GM21367 (cell line): ENCODE results near the gene ARHGEF7.
"Not testable (repeated sequence)": the region's sequence is repeated elsewhere in the genome, so short reads cannot be mapped to it uniquely, and the experiment has no call there.

Source experiments
- ATAC-seq: cut with Tn5 transposase; IDR thresholded peaks from one replicate; pipeline ENCODE4 v1.9.1; 2021; ENCODE audit not compliant: unreplicated experiment

ARHGEF7 gene

DNA sequence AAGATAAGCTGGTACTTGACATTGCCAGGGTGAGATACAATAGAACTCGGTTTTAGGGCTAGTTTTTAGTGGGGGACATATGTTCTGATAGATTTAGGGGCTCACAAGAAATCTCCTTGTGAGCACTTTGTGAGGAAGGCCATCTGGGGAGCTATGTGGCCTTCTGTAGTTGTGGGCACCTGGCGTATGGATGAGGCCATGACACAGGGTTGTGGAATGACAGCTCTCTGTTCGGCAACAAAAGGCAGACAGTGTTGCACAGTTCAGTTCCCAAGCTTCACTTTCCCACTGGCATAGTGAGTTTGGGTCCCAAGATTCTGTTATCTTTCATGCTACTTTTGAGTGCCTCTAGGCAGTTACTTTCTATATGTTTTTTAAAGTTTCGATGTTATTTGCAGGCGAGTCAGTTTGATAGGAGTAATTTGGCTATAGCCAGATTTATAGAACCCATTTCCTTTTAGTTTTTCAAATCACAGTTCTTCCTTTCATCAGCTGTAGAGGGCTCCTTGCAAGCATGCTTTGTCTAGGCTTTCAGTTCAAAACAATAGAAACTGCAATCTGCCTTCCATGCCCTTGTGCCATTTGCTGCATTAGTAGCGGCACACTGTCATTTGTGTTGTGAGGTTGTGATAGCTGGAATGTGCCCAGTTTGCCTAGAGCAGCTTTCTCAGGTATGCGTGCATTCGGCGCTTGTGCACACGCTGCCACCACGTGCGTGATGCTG is 134.7 kb downstream of the ARHGEF7 start:
- no peak for ATAC-seq

DNA sequence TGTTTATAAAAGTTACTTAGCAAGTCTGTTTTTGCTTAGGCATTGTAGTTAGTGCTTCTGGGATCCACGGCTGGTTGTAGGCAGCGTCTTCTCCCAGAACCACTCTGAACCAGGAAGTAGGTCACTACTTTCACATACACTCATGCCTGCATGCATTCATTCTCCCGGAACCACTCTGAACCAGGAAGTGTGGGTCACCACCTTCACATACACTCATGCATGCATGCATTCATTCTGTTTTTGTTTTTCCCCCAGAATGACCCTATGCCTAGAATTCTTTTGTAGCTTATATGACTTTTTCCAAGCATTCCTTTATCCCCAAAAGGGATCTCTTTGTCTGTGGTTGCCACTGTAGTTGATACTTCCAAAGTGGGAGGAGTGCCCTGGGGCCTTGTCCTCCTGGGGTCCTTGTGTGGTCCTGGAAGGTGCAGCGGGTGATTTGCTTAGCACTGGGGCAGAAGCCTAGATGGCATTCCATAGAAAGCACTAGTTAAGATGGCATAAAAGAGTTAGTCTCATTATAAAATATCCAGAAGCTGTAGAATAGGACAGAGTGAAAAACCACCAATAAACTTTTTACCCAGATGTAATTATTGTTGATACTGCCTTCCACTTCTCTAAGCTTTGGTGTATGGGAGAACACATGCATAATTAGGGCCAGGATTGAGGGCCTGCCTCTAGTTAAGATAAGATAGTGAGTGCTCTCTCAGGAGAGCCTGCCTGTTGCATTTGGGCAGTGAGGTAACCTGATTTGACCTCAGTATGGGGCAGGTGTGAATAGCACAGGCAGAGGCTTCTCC is 136.7 kb downstream of the ARHGEF7 start:
- ATAC-seq, result no peak

- no peak for ATAC-seq
Measured at GRCh38 chr13:111252446-111253364, 137.6 kb downstream of the ARHGEF7 start.

- ATAC-seq, result no peak
Measured at GRCh38 chr13:111253365-111253872, 138.3 kb downstream of the ARHGEF7 start.

DNA sequence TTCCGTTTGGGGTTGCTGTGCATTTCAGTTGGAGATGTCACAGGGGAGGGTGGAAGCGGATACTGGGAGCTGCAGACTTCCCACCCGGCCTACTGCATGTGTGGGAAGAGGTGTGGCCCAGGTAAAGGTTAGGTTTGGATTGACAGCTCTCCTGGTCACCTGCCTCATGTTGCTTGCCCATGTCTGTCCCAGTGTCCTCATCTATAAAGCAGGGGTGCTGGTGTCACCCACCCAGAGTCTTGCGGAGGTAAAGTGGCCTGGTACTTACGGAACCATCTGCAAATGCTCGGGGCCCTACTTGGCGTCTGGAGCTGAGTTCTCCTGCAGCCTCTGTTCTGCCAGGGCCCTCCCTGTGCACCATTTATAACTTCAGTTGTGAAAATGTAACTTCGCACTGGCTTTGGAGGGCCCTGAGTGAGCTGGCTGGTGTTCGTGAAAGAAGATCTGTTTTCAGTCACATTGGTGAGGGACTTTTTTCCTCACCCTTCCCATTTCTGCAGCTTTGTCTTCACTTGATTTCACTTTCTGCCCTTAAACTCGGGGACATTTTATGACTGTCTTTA is 140.2 kb downstream of the ARHGEF7 start:
- ATAC-seq, result no peak

DNA sequence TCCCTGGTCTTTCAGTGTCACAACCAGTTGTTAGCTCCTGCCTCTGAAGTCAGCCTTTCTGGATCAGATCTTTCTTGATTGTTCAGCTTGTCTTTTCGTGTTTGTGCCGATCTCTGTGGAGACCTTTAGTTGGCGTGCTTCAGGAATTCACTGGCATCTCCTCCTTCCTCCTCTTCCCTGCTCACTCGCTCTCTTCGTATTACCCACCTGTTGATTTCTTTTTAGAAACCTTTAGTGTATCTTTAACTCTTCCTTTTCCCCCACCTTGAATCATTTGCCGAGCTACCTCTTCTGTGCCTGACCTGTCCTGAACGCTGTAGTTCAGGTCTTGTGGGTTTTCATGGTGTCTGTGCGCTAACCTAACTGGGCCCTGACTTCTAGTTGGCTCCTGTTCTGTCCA is 141.3 kb downstream of the ARHGEF7 start:
- ATAC-seq, result no peak

DNA sequence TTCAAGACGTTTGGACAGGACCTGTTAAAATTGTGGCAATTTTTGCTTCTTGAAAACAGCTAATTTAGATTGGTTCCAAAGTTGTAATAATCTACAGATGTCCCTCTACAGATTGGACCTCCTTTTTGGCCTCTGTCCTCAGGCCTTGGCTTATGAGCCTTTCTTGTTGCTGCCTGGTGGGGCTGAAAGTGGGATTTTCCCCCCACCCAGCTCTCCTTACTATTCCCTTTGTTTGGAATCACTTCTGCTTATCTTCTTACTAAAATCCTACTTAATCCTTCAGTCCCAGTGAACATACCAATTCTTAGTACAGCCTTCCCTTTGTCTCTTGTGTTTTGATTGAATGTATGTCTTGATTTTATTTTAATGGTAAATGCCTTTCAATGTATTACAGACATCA is 141.8 kb downstream of the ARHGEF7 start:
- no peak for ATAC-seq

GRCh38 chr13:111257899-111258298 is 142.8 kb downstream of the ARHGEF7 start:
- ATAC-seq, result not testable (repeated sequence)

DNA sequence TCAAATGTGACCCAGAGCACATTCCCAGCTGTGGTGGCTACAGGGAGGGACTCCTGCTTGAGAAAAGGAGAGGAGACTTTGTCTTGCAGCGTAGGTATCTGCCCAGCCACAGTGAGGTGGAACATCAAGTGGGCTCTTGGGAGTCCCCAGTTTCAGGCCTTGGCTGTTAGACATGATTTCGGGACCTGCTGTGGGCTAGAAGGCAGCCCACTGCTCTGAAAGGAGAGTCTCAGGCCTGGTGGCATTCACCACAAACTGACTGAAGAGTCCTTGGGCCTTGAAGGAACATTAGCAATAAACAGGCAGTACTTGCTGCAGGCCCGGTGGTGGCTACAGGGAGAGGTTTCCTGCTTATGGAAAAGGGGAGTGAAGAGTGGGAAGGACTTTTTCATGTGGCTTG is 143.5 kb downstream of the ARHGEF7 start:
- ATAC-seq, result no peak

DNA sequence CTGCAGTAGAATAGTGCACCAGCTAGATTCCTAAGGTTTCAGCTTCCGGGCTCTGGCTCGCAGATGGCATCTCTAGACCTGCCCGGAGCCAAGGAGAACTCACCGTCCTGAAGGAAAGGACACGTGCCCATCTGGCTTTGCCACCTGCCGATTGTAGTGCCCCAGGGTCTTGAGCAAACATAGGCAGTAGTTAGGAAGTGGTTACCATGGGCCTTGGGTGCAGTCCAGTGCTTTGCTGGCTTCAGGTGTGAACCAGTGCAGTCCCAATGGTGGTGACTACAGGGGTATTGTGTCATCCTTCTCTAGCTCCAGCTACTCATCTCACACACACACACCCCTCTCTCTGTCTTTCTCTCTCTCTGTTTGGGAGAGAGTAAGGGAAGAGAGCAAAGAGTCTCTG is 143.9 kb downstream of the ARHGEF7 start:
- ATAC-seq, result no peak

DNA sequence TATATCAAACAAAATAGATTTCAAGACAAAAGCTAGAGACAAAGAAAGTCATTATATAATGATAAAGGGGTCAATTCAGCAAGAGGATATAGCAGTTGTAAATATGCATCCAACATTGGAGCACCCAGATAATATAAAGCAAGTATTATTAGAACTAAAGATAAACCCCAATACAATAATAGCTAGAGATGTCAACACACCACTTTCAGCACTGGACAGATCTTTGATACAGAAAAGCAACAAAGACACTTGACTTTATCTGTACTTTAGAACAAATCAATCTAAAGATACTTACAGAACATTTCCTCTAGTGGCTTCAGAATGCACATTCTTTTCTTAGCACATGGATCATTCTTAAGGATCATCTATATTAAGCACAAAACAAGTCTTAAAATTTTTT is 146.2 kb downstream of the ARHGEF7 start:
- no peak for ATAC-seq

GRCh38 chr13:111262281-111262680 is 147.2 kb downstream of the ARHGEF7 start:
- ATAC-seq, result no peak

DNA sequence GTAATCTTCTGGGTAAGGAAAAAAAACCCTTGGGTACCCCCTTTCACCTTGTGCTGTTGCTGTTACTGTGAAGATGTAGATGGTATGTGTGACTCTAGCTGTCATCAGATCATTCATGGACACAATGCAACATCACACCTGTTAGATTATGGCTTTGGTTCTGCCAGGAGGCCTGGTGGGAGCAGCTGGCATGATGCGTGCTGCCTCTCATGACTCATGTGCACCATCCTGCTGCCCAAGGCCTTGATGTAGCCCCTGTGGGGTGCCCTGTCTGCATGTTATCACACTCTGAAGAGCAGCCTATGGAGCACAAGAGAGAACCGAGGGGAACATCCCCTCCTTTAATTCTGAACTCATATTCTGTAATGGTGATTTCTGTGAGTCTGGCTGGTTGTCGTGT is 147.6 kb downstream of the ARHGEF7 start:
- ATAC-seq, result no peak

DNA sequence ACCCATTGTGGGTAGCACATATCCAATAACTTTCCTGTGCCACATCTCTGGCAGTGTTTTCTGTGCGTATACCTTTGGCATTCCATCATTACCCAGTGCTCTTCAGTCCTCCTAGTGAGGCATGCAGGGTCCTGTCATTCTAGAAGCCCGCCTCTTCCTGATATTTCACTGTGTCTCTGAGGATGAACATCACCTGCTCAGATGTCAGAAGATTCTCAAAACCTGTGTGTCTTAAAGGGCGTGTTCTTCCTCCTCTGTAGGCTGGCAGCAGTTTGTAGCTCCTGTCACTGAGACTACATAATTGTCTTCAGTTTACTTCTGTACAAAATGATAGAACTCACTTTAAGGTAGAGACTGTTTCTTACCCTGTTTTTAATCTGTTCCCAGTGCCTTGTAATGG is 148.5 kb downstream of the ARHGEF7 start:
- ATAC-seq, result no peak

DNA sequence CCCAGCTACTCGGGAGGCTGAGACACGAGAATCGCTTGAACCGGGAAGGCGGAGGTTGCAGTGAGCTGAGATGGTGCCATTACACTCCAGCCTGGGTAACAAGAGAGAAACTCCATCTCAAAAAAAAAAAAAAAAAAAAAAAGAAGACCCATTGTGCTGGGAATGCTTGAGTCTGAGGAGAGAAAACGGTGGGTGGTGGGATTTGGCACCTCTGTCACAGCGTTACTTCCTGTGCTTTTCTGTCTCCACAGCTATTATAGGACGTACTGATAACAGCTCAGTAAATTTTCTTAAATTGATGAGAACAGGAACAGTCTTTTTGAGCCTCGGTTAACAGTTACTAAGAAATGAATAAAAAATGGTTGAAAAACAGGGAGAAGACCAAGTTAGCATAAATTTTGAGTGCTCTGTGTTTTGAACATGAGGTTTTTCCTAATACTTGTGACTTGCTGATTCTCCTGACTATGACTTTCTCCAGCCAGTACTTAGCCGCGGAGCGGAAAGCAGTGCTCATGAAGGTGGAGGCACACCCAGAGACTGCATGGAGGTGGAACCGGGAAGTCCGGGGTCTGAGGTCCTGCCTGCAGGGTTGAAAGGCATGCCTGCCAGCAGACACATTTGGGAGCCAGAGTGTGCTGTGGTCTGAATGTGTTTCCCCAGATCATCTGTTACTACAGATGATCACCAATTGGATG is 150.0 kb downstream of the ARHGEF7 start:
- ATAC-seq, result no peak

DNA sequence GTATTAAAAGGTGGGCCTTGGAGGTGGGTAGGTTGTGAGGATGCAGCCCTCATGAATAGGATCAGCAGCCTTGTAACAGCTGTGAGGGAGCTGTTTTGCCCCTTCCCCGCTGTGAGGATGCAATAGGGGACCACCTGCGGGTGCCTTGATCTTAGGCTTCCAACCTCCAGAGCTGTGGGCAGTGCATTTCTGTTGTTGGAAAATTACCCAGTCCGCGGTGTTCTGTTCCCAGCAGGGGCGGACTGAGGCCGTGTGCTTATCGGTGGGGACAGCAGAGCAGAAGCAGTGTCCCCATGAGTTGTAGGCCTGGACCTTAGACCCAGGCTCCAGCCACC is 150.6 kb downstream of the ARHGEF7 start:
- no peak for ATAC-seq

- ATAC-seq, result no peak
Measured at GRCh38 chr13:111267205-111267604, 152.1 kb downstream of the ARHGEF7 start.

- no peak for ATAC-seq
Measured at GRCh38 chr13:111267784-111268183, 152.7 kb downstream of the ARHGEF7 start.

- no peak for ATAC-seq
Measured at GRCh38 chr13:111269508-111269907, 154.4 kb downstream of the ARHGEF7 start.

GRCh38 chr13:111270126-111270525 is 155.0 kb downstream of the ARHGEF7 start:
- no peak for ATAC-seq
